SH-SY5Y (cell line): ENCODE results near the gene AAR2.

ENCODE experiments used
- GATA2 ChIP-seq: IDR thresholded peaks from 2 replicates; pipeline ENCODE4 v1.6.1; 2011; ENCODE audit warnings: mild to moderate bottlenecking, low read depth, low read length
- GATA3 ChIP-seq: IDR thresholded peaks from 2 replicates; pipeline ENCODE4 v1.6.1; 2011; ENCODE audit warnings: low read depth, mild to moderate bottlenecking, low read length, moderate library complexity

DNA sequence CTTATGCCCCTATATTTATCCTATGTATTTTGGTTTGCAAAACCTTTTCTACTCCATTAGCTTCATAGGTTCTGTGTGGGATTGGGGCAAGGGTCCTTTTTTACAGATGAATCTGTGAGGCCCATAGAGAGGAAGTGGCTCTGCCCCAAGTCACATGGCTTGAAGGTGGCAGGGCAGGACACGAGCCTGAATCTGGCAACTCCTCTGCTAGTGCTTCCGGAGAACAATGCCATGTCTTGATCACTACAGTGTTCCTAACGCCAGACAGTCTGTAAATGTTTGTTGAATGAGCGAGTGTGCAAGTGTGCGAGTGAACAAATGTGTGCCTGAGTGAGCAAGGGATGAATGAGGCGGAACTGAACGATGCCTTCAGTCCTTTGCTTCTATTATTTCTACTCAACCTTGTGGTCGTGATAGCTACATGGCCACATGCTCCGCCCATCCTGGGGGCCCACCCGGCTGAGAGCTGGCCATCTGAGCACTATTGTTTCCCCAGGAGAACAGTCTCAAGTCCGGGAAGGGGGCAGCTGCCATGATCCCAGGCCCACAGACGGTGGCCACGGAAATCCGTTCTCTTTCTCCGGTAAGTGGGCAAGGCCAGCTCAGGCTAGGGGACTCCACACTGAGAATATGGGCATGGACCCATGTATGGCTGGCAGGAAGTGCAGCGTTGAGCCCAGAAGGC, 17.8 kb upstream of the AAR2 start:
- TF ChIP-seq GATA2 (no peak), GATA3 (no peak)
